ENCODE data around the gene AHI1. TPM values are rescaled to one million over a fixed set of nuclear protein-coding genes. Genes with fewer than 3 reads are reported as not detected.

Gene AHI1
- total and polyA plus RNA-seq, 10 of the 15 experiments (the other 5 are each of a cell fraction or from before 2014, with no cell fraction given) = 3.2 to 9.5 (median 4.6) TPM

DNA sequence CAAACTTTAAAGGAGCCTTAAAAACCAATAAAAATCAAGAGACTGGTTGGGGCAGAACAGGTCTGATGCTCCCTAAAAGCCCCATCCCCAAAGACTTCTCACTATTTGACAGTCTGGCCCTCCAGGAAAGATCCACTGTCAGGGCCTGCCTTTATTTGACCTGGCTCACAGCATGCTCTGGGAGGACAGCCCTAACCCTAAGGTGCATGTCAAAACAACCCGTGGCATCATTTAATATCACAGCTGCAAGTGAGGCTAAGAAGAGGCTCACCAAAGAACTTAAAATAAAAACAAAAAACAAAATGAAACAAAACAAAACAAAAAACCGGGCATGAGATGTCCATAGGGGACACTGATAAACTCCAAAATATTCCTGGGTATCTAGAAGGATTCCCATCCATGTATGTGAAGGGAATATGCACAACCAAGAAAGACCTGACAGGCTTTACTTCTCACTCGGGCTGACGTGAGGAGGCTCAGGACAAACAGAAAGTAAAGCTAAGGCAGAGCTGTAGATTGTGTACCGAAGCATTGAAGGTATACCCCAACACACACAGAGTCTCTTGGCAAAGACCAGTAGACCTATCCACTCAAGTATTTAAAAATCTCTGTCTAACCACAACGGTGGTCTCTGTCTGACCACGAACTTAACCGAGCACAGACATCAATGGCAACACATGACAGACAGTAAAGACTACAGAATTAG is 57.3 kb downstream of the AHI1 start:
- no TSS peak for BruUV-seq (replicated peaks)
- in situ Hi-C loops (cut with MboI) = loop anchor here (25.0 kb wide), 2 partner anchors 453 to 1478 kb away; partner anchors contain the start of gene TBPL1
- peak; percentile 41 for FAIRE-seq
- peak; percentile 50 for ATAC-seq
- Histone ChIP-seq H3K9ac (ENCODE audit: control insufficient read depth, insufficient read depth, low read length) (no peak overlapping the region; the same call in 1 of the 2 replicates), H3K9me3 (replicated peaks; ENCODE audit: control insufficient read depth, insufficient read depth, low read length) (no peaks in the 10 kb centered on the region), H3K27me3 (replicated peaks in 1 of 2; ENCODE audit: control insufficient read depth in 2 of 2, insufficient read depth in 2 of 2, low read length in 1 of 2) (no peaks in the 10 kb centered on the region), H3K36me3 (ENCODE audit: control insufficient read depth in 2 of 2, insufficient read depth in 2 of 2, low read length in 1 of 2) (no peaks in the 10 kb centered on the region; a peak in 1 of 4 replicates), H2AFZ (ENCODE audit: control insufficient read depth, low read depth, low read length) (peak overlapping the region; percentile 54), H3K27ac (ENCODE audit: control insufficient read depth, insufficient read depth) (peak overlapping the region; percentile 27; the same call in 1 of the 2 replicates), H4K20me1 (ENCODE audit: control insufficient read depth, insufficient read depth) (no peaks in the 10 kb centered on the region), H3K4me1 (ENCODE audit: control insufficient read depth, insufficient read depth, low read length) (peaks cover 11% of the 10 kb centered on the region), H3K79me2 (ENCODE audit: control insufficient read depth, insufficient read depth, low read length) (no peaks in the 10 kb centered on the region), H3K4me3 (peak overlapping the region; percentile 48), H3K4me2 (ENCODE audit: control insufficient read depth, insufficient read depth) (peak overlapping the region; percentile 69)
- POLR2A ChIA-PET = no interaction called here
- CTCF ChIA-PET = interaction anchor here (0.6 to 3.7 kb wide), 12 partner anchors 9 to 620 kb away, joined by 3 to 31 read pairs (median 3); no protein-coding TSS in a partner anchor
- 30% methylated on average over 8 of the region's 8 CpGs for WGBS (ENCODE audit: insufficient coverage, insufficient replicate concordance, low lambda C conversion rate, missing lambda C conversion rate)
- SMC1A ChIA-PET (ENCODE audit: uncharacterized antibody, unreplicated experiment) = interaction anchor here (0.9 to 2.5 kb wide), 5 partner anchors 10 to 521 kb away, joined by 3 to 12 read pairs (median 5); no protein-coding TSS in a partner anchor
- no peak for DNase-seq (ENCODE audit: low read depth, low spot score)
- RAD21 ChIA-PET (ENCODE audit: unreplicated experiment) = interaction anchor here (1.0 to 2.5 kb wide), 4 partner anchors 256 to 1284 kb away, joined by 3 to 8 read pairs (median 6); no protein-coding TSS in a partner anchor
- TF ChIP-seq RUNX3 (IDR thresholded peaks at IDR 0.05; ENCODE audit: low read length) = peak; percentile 74
- TF ChIP-seq, protein P1, sequence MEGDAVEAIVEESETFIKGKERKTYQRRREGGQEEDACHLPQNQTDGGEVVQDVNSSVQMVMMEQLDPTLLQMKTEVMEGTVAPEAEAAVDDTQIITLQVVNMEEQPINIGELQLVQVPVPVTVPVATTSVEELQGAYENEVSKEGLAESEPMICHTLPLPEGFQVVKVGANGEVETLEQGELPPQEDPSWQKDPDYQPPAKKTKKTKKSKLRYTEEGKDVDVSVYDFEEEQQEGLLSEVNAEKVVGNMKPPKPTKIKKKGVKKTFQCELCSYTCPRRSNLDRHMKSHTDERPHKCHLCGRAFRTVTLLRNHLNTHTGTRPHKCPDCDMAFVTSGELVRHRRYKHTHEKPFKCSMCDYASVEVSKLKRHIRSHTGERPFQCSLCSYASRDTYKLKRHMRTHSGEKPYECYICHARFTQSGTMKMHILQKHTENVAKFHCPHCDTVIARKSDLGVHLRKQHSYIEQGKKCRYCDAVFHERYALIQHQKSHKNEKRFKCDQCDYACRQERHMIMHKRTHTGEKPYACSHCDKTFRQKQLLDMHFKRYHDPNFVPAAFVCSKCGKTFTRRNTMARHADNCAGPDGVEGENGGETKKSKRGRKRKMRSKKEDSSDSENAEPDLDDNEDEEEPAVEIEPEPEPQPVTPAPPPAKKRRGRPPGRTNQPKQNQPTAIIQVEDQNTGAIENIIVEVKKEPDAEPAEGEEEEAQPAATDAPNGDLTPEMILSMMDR (IDR thresholded peaks at IDR 0.05 in 2 of 3, conservative IDR thresholded peaks at IDR 0.05 in 1 of 3; ENCODE audit: control insufficient read depth in 2 of 3, extremely low read depth in 1 of 3, insufficient read depth in 1 of 3, low read depth in 3 of 3, low read length in 3 of 3) = no peak
- intact Hi-C loops (cut with micrococcal nuclease; ENCODE audit: unreplicated experiment) = loop anchor here (5.0 kb wide), 1 partner anchor 1268 kb away; no protein-coding TSS in a partner anchor

Measured in GM12878 (cell line).